GM12801 (cell line): Measurements from ENCODE around the gene LCP1.

ENCODE experiments used
- CTCF ChIP-seq: IDR thresholded peaks from one replicate; pipeline ENCODE4 v1.5.1; 2011; ENCODE audit warnings: control low read depth; ENCODE audit not compliant: insufficient read length; ENCODE audit errors: extremely low read depth

The LCP1 gene

GRCh38 chr13:46170687-46171086 is 11.3 kb downstream of the LCP1 start:
- no peak for TF ChIP-seq CTCF

- TF ChIP-seq CTCF, result no peak
Measured at GRCh38 chr13:46170268-46170667, 11.7 kb downstream of the LCP1 start.

- no peak for TF ChIP-seq CTCF
Measured at GRCh38 chr13:46169758-46170157, 12.2 kb downstream of the LCP1 start.

GRCh38 chr13:46168783-46169182 is 13.2 kb downstream of the LCP1 start:
- TF ChIP-seq CTCF, result no peak

GRCh38 chr13:46168341-46168740 is 13.6 kb downstream of the LCP1 start:
- no peak for TF ChIP-seq CTCF

- no peak for TF ChIP-seq CTCF
Measured at GRCh38 chr13:46166947-46167610, 14.9 kb downstream of the LCP1 start.

GRCh38 chr13:46166224-46166584 is 15.8 kb downstream of the LCP1 start:
- TF ChIP-seq CTCF, result no peak
